NB4 (cell line): ENCODE measurements around the gene CRADD.

ENCODE experiments used
- POLR2A ChIP-seq: IDR thresholded peaks from 2 replicates; pipeline ENCODE4 v1.6.1; 2011; ENCODE audit warnings: mild to moderate bottlenecking; ENCODE audit not compliant: insufficient read length; ENCODE audit errors: extremely low read depth
- TF ChIP-seq, protein P1 (sequence below): IDR thresholded peaks from one replicate; pipeline ENCODE4 v1.5.1; 2012; ENCODE audit warnings: low read depth, low read length

DNA sequence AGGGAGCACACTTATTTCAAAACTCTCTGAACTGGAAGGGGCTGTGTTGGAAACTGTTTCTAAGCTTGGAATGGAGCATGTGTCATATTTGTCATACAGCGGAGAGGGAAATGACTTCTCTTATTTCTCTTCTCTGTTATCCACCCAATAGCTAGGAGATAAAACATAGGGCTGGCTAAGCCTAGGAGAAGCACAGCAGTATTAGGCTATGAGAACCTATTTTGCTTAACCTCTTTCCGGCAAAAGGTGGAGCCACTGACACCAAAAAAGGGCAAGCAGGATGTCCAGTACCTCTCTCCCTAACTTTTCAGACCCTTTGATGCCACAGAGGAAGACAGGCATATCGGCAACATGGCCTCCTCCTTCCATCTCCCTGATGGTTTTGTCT, 148.3 kb downstream of the CRADD start:
- TF ChIP-seq, protein P1, sequence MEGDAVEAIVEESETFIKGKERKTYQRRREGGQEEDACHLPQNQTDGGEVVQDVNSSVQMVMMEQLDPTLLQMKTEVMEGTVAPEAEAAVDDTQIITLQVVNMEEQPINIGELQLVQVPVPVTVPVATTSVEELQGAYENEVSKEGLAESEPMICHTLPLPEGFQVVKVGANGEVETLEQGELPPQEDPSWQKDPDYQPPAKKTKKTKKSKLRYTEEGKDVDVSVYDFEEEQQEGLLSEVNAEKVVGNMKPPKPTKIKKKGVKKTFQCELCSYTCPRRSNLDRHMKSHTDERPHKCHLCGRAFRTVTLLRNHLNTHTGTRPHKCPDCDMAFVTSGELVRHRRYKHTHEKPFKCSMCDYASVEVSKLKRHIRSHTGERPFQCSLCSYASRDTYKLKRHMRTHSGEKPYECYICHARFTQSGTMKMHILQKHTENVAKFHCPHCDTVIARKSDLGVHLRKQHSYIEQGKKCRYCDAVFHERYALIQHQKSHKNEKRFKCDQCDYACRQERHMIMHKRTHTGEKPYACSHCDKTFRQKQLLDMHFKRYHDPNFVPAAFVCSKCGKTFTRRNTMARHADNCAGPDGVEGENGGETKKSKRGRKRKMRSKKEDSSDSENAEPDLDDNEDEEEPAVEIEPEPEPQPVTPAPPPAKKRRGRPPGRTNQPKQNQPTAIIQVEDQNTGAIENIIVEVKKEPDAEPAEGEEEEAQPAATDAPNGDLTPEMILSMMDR = no peak
- TF ChIP-seq POLR2A = no peak
